K562 (cell line): ENCODE results near the gene MCFD2. TPM values are rescaled to one million over a fixed set of nuclear protein-coding genes. Genes with fewer than 3 reads are reported as not detected.
A peak's percentile ranks its signal among the peaks of the same experiment; 100 is the strongest.

Experiments
- ATAC-seq: fragments of 200-7000 bp; cut with Tn5 transposase; 3 replicates; pipeline ENCODE4 v1.9.1; 2020; ENCODE audit warnings: moderate library complexity
- BruUV-seq: library from RNA; stranded (reverse); fragments of 400-500 nt; replicated peaks from 2 replicates; lab custom pipeline; 2021; lab: Mats Ljungman, UMichigan
- CTCF ChIA-PET: fragments of 300-600 bp; formaldehyde crosslinking; extraction: SDS; loops from one replicate; lab custom pipeline; 2021; ENCODE audit warnings: low intra/inter-chr PET ratio; lab: Yijun Ruan, JAX
- POLR2A ChIA-PET: fragments of 300-600, 350-650 bp; sonication (Branson Sonifier 250); formaldehyde crosslinking; extraction: SDS; loops from one replicate; lab custom pipeline; 2021; ENCODE audit warnings: antibody characterized with exemption, inconsistent platforms; lab: Yijun Ruan, JAX
- DNase-seq, 4 experiments: peaks; one replicate each; pipeline versions ENCODE4 v3.0.0 to v3.0.0-alpha.2; 2011 to 2018; ENCODE audit warnings: low spot score in 3 of 4, mixed read lengths in 3 of 4; ENCODE audit errors: extremely low read depth in 1 of 4
- FAIRE-seq: peaks from 2 replicates; lab custom pipeline; 2011; peaks lifted over from hg19 to GRCh38; lab: Jason Lieb, UNC
- H2AFZ ChIP-seq: 2 replicates; pipeline ENCODE4 v1.6.0; 2011; ENCODE audit warnings: low read depth, low read length, control low read depth, inconsistent platforms
- H3K27ac ChIP-seq: fragments of 200-600 bp; 3 replicates; pipeline ENCODE4 v1.8.0; 2011; ENCODE audit warnings: low read depth, mild to moderate bottlenecking, control low read depth, inconsistent platforms, low read length, moderate library complexity, mixed read lengths; ENCODE audit errors: extremely low read depth
- H3K27me3 ChIP-seq, 2 experiments: fragments of 300-600 bp in 1 of 2; 2 replicates in 1 of 2; 3 replicates in 1 of 2; pipeline versions ENCODE4 v1.6.0 to v1.8.0; 2011; ENCODE audit warnings: inconsistent platforms in 2 of 2, low read length in 2 of 2, mild to moderate bottlenecking in 1 of 2, mixed read lengths in 1 of 2, moderate library complexity in 1 of 2; ENCODE audit not compliant: control insufficient read depth in 2 of 2, insufficient read depth in 2 of 2
- H3K36me3 ChIP-seq: fragments of 300-600 bp; 3 replicates; pipeline ENCODE4 v1.8.0; 2011; ENCODE audit warnings: mild to moderate bottlenecking, low read length, inconsistent platforms; ENCODE audit not compliant: control insufficient read depth, insufficient read depth
- H3K4me1 ChIP-seq, 2 experiments: fragments of 200-600 bp in 1 of 2; replicated peaks in 1 of 2; 2 replicates in 1 of 2; 3 replicates in 1 of 2; pipeline versions ENCODE4 v1.5.1 to v1.8.0; 2011; ENCODE audit warnings: inconsistent platforms in 2 of 2, low read length in 2 of 2, mild to moderate bottlenecking in 1 of 2, mixed read lengths in 1 of 2, moderate library complexity in 1 of 2; ENCODE audit not compliant: control insufficient read depth in 2 of 2, insufficient read depth in 2 of 2
- H3K4me2 ChIP-seq: 2 replicates; pipeline ENCODE4 v1.6.1; 2011; ENCODE audit warnings: low read length, control low read depth, inconsistent platforms, mixed read lengths; ENCODE audit not compliant: insufficient read depth
- H3K4me3 ChIP-seq: fragments of 200-600 bp; sonication (generic), shearing (Covaris generic); 2 replicates; pipeline ENCODE4 v1.5.1; 2016; ENCODE audit warnings: control low read depth, inconsistent platforms
- H3K79me2 ChIP-seq: fragments of 200-600 bp; 3 replicates; pipeline ENCODE4 v1.8.0; 2011; ENCODE audit warnings: low read length, inconsistent platforms; ENCODE audit not compliant: control insufficient read depth, insufficient read depth
- H3K9ac ChIP-seq, 2 experiments: 2 replicates each; pipeline versions ENCODE4 v1.6.0 to v1.6.1; 2011; ENCODE audit warnings: low read depth in 2 of 2, low read length in 2 of 2, control low read depth in 1 of 2, inconsistent platforms in 1 of 2, mild to moderate bottlenecking in 1 of 2, mixed read lengths in 1 of 2; ENCODE audit not compliant: insufficient read depth in 1 of 2
- H3K9me1 ChIP-seq: one replicate; pipeline ENCODE4 v1.6.0; 2011; ENCODE audit warnings: inconsistent platforms, mild to moderate bottlenecking, low read length, moderate library complexity; ENCODE audit not compliant: control insufficient read depth, insufficient read depth
- H3K9me3 ChIP-seq: replicated peaks from 2 replicates; pipeline ENCODE4 v1.5.1; 2011; ENCODE audit warnings: low read depth, low read length, inconsistent platforms; ENCODE audit not compliant: control insufficient read depth, insufficient read depth
- H4K20me1 ChIP-seq: replicated peaks from 2 replicates; pipeline ENCODE4 v1.6.1; 2011; ENCODE audit warnings: low read length, inconsistent platforms, mixed read lengths; ENCODE audit not compliant: control insufficient read depth, insufficient read depth
- ARID1B ChIP-seq: fragments of 450-650 bp; IDR thresholded peaks from 2 replicates; pipeline ENCODE4 v1.6.1; 2016; ENCODE audit warnings: antibody characterized with exemption, mild to moderate bottlenecking, inconsistent platforms
- ATF3 ChIP-seq, 2 experiments: fragments of 450-650 bp in 1 of 2; sonication (generic) in 1 of 2; formaldehyde crosslinking in 1 of 2; IDR thresholded peaks in 1 of 2; conservative IDR thresholded peaks in 1 of 2; 2 replicates each; pipeline versions ENCODE4 v1.6.1 to v1.8.1; 2016 to 2023; ENCODE audit warnings: mild to moderate bottlenecking in 2 of 2, moderate library complexity in 2 of 2, inconsistent platforms in 1 of 2, missing genetic modification reagents in 1 of 2
- CBFA2T2 ChIP-seq: fragments of 450-650 bp; conservative IDR thresholded peaks from 2 replicates; pipeline ENCODE4 v1.6.1; 2017; ENCODE audit warnings: mild to moderate bottlenecking
- CBX8 ChIP-seq: fragments of 200-600 bp; sonication (generic); IDR thresholded peaks from 2 replicates; pipeline ENCODE4 v1.6.1; 2012; ENCODE audit warnings: borderline replicate concordance, mixed run types, low read depth, mild to moderate bottlenecking, moderate library complexity, mixed read lengths, low read length, control low read depth, inconsistent platforms; ENCODE audit not compliant: poor library complexity, severe bottlenecking; ENCODE audit errors: extremely low read depth
- DPF2 ChIP-seq: fragments of 450-650 bp; IDR thresholded peaks from 2 replicates; pipeline ENCODE4 v1.6.1; 2016
- EHMT2 ChIP-seq: fragments of 450-650 bp; IDR thresholded peaks from 2 replicates; pipeline ENCODE4 v1.6.1; 2018; ENCODE audit warnings: antibody characterized with exemption
- FOSL1 ChIP-seq: fragments of 200-800 bp; sonication (Bioruptor generic); conservative IDR thresholded peaks from 2 replicates; pipeline ENCODE4 v1.6.1; 2016; ENCODE audit warnings: missing genetic modification characterization, missing compliant biosample characterization
- JUND ChIP-seq, 2 experiments: IDR thresholded peaks; 2 replicates in 1 of 2; 3 replicates in 1 of 2; pipeline ENCODE4 v1.6.1; 2011; ENCODE audit warnings: borderline replicate concordance in 2 of 2, low read depth in 2 of 2, low read length in 2 of 2, improper control_type of control experiment in 1 of 2, missing biosample characterization in 1 of 2, missing genetic modification characterization in 1 of 2, missing genetic modification reagents in 1 of 2
- KAT8 ChIP-seq: fragments of 450-650 bp; IDR thresholded peaks from 2 replicates; pipeline ENCODE4 v1.6.1; 2016; ENCODE audit warnings: low read depth, mild to moderate bottlenecking
- MAFG ChIP-seq: fragments of 450-650 bp; conservative IDR thresholded peaks from 2 replicates; pipeline ENCODE4 v1.6.1; 2016; ENCODE audit warnings: missing genetic modification characterization, missing compliant biosample characterization
- NFE2 ChIP-seq: IDR thresholded peaks from 2 replicates; pipeline ENCODE4 v1.6.1; 2014; ENCODE audit warnings: antibody characterized with exemption, low read depth
- SMARCA4 ChIP-seq: fragments of 450-650 bp; IDR thresholded peaks from 2 replicates; pipeline ENCODE4 v1.6.1; 2016
- SMARCE1 ChIP-seq: fragments of 450-650 bp; IDR thresholded peaks from 2 replicates; pipeline ENCODE4 v1.7.1; 2016; ENCODE audit warnings: mild to moderate bottlenecking
- YY1 ChIP-seq, 3 experiments: IDR thresholded peaks; 2 replicates each; pipeline ENCODE4 v1.6.1; 2011; ENCODE audit warnings: low read length in 2 of 3, mild to moderate bottlenecking in 2 of 3, moderate library complexity in 2 of 3, borderline replicate concordance in 1 of 3, control low read depth in 1 of 3, low read depth in 1 of 3; ENCODE audit not compliant: insufficient read depth in 3 of 3, insufficient replicate concordance in 2 of 3, control insufficient read depth in 1 of 3, insufficient read length in 1 of 3; ENCODE audit errors: extremely low read depth in 1 of 3
- ZFPM2 ChIP-seq: fragments of 250-450 bp; sonication (Bioruptor Pico); IDR thresholded peaks from 2 replicates; pipeline ENCODE4 v1.5.1; 2022; ENCODE audit warnings: mild to moderate bottlenecking
- ZNF316 ChIP-seq: fragments of 450-650 bp; IDR thresholded peaks from 2 replicates; pipeline ENCODE4 v1.6.1; 2016
- ZNF354B ChIP-seq: fragments of 250-450 bp; sonication (Bioruptor Pico); IDR thresholded peaks from 2 replicates; pipeline ENCODE4 v1.4.0; 2020
- ZNF384 ChIP-seq: IDR thresholded peaks from 2 replicates; pipeline ENCODE4 v1.6.1; 2012; ENCODE audit warnings: low read depth, low read length, improper control_type of control experiment
- ZNF512 ChIP-seq: IDR thresholded peaks from 2 replicates; pipeline ENCODE4 v1.6.1; 2016; ENCODE audit warnings: missing genetic modification characterization, missing compliant biosample characterization
- ZNF695 ChIP-seq: fragments of 450-650 bp; formaldehyde crosslinking; IDR thresholded peaks from 2 replicates; pipeline ENCODE4 v1.4.0; 2020; ENCODE audit warnings: mild to moderate bottlenecking, moderate library complexity
- ZNF766 ChIP-seq: fragments of 200-800 bp; sonication (Bioruptor generic); conservative IDR thresholded peaks from 2 replicates; pipeline ENCODE4 v1.6.1; 2016; ENCODE audit warnings: missing genetic modification characterization, missing compliant biosample characterization
- WGBS: fragments of 100-300 bp; shearing (Covaris generic); methylation state at CpG from one replicate; pipeline ENCODE4 v1.1.6; 2016; ENCODE audit warnings: low coverage, mixed read lengths; ENCODE audit not compliant: insufficient coverage; ENCODE audit errors: missing lambda C conversion rate; 5-methylcytosine and 5-hydroxymethylcytosine counted together
- in situ Hi-C: fragments of 300-500 bp; cut with MboI; formaldehyde crosslinking; loops from 4 replicates; pipeline ENCODE4 v1.15.0; 2018; ENCODE audit warnings: inconsistent platforms, mixed read lengths
- intact Hi-C: fragments of 100-400 bp; cut with micrococcal nuclease; formaldehyde crosslinking; loops from 2 replicates; pipeline ENCODE4 v1.14.2; 2022
- polyA plus RNA-seq, 8 experiments: library from polyadenylated mRNA; depleted of rRNA in 4 of 8; stranded (reverse) in 5 of 8; unstranded in 3 of 8; fragments of >200 nt; fragmentation: Nextera tagmentation in 2 of 8; fragmentation: Illumina TruSeq in 1 of 8; extraction: Ambion mirVana in 2 of 8; extraction: Trizol in 1 of 8; gene quantifications; 2 replicates each; pipeline versions ENCODE4 v1.2.1 to v1.2.3, GENCODE V29; 2011 to 2014; ENCODE audit warnings: inconsistent platforms in 1 of 8, missing spikeins in 1 of 8
- total RNA-seq, 7 experiments: library from RNA; depleted of rRNA in 6 of 7; stranded (reverse); fragments of >200 nt in 6 of 7; fragmentation: Illumina TruSeq in 2 of 7; extraction: Trizol in 2 of 7; gene quantifications; 2 replicates each; pipeline versions ENCODE4 v1.2.1 to v1.2.3, GENCODE V29; 2011 to 2021; ENCODE audit warnings: low replicate concordance in 1 of 7

The MCFD2 gene
- total and polyA plus RNA-seq, 9 of the 15 experiments (the other 6 are each of a cell fraction or from before 2014, with no cell fraction given) = 78.6 to 237 (median 123) TPM

GRCh38 chr2:46852598-46852997, 63.0 kb downstream of the MCFD2 start:
- FAIRE-seq (no peak), ATAC-seq (no peak), DNase-seq (no peak)
- Histone ChIP-seq H3K9ac (no peak overlapping the region), H3K79me2 (no peaks in the 10 kb centered on the region), H4K20me1 (no peaks in the 10 kb centered on the region), H3K9me1 (no peaks in the 10 kb centered on the region), H3K27ac (no peak overlapping the region), H3K36me3 (no peaks in the 10 kb centered on the region), H2AFZ (peak overlapping the region; percentile 32), H3K4me1 (peaks cover 33 to 45% of the 10 kb centered on the region in 2 experiments), H3K4me3 (no peak overlapping the region), H3K27me3 (no peaks in the 10 kb centered on the region), H3K9me3 (no peaks in the 10 kb centered on the region), H3K4me2 (no peak overlapping the region; the same call in 1 of the 2 replicates)
- intact Hi-C loops = no loop called here
- CTCF ChIA-PET = no interaction called here
- POLR2A ChIA-PET = no interaction called here
- WGBS = 41% methylated on average over 1 of the region's 1 CpG
- in situ Hi-C loops = no loop called here
- BruUV-seq = no TSS peak
- TF ChIP-seq NFE2 = peak; percentile 67
- TF ChIP-seq SMARCE1 = peak; percentile 4; the same call in 1 of the 2 replicates
- TF ChIP-seq SMARCA4 = peak; percentile 72; the same call in 1 of the 2 replicates
- TF ChIP-seq ZNF354B (CRISPR knock-in tag) = no peak
- peak; percentile 30; the same call in 1 of the 2 replicates for TF ChIP-seq ZNF766
- TF ChIP-seq CBFA2T2 = no peak
- TF ChIP-seq CBX8 = no peak
- TF ChIP-seq FOSL1 (tag) = peak; percentile 68
- 0 out of 2 replicates have a peak, but pooled peaks have one; percentile 24 for TF ChIP-seq ZNF512 (tag)
- TF ChIP-seq MAFG (tag) = peak; percentile 53
- TF ChIP-seq ZNF695 (CRISPR knock-in tag) = no peak
- TF ChIP-seq ZNF384 = peak; percentile 89
- peak; percentile 75 for TF ChIP-seq DPF2
- peak; percentile 28; the same call in 1 of the 2 replicates for TF ChIP-seq ARID1B
- TF ChIP-seq KAT8 = no peak
- TF ChIP-seq EHMT2 = 0 out of 2 replicates have a peak, but pooled peaks have one; percentile 15
- TF ChIP-seq YY1 (IDR thresholded peaks at IDR 0.05; ENCODE audit: borderline replicate concordance in 1 of 3, control insufficient read depth in 1 of 3, extremely low read depth in 1 of 3, insufficient read depth in 3 of 3, insufficient read length in 1 of 3, insufficient replicate concordance in 2 of 3, low read depth in 1 of 3, low read length in 2 of 3) = no peak
- TF ChIP-seq ATF3 (IDR thresholded peaks at IDR 0.05) = peak; percentile 21; the same call in 1 of the 2 replicates
- TF ChIP-seq ATF3 (CRISPR knock-in tag; conservative IDR thresholded peaks at IDR 0.05) = no peak
- TF ChIP-seq ZFPM2 (CRISPR knock-in tag) = no peak
- peak; percentile 34; the same call in 1 of the 2 replicates for TF ChIP-seq ZNF316
- peak; percentile 58; the same call in 1 of the 2 replicates for TF ChIP-seq JUND (IDR thresholded peaks at IDR 0.05; ENCODE audit: borderline replicate concordance, low read depth, low read length)
- peak; percentile 50; the same call in 1 of the 3 replicates for TF ChIP-seq JUND (tag; IDR thresholded peaks at IDR 0.05; ENCODE audit: borderline replicate concordance, low read depth, low read length)
- TF ChIP-seq, all 486 proteins: peak for 14
